Thymus (tissue), 11 donors: Measurements from ENCODE around the gene SPTB. TPM values are rescaled to one million over a fixed set of nuclear protein-coding genes. Genes with fewer than 3 reads are reported as not detected.

Experiments
- DNase-seq, 9 donors: peaks; one replicate each; pipeline ENCODE4 v3.0.0-alpha.2; 2013; ENCODE audit warnings: low spot score in 9 of 9, low read depth in 6 of 9, missing footprints in 1 of 9
- H3K27ac ChIP-seq, 2 donors: one replicate each; pipeline ENCODE4 v1.5.1; 2013; ENCODE audit warnings: control low read depth in 1 of 2, low read depth in 1 of 2, low read length in 1 of 2, mild to moderate bottlenecking in 1 of 2, moderate library complexity in 1 of 2
- H3K27me3 ChIP-seq, 2 donors: one replicate each; pipeline ENCODE4 v1.5.1; 2013; ENCODE audit warnings: low read length in 1 of 2; ENCODE audit not compliant: control insufficient read depth in 2 of 2, insufficient read depth in 1 of 2
- H3K36me3 ChIP-seq, 2 donors: one replicate each; pipeline ENCODE4 v1.5.1; 2013; ENCODE audit warnings: low read length in 1 of 2, mild to moderate bottlenecking in 1 of 2, moderate library complexity in 1 of 2; ENCODE audit not compliant: control insufficient read depth in 2 of 2, insufficient read depth in 2 of 2
- H3K4me1 ChIP-seq, 2 donors: one replicate each; pipeline ENCODE4 v1.5.1; 2013; ENCODE audit warnings: low read length in 2 of 2; ENCODE audit not compliant: control insufficient read depth in 2 of 2, insufficient read depth in 2 of 2
- H3K4me3 ChIP-seq, 2 donors: one replicate each; pipeline ENCODE4 v1.5.1; 2013; ENCODE audit warnings: low read length in 2 of 2, control low read depth in 1 of 2, mild to moderate bottlenecking in 1 of 2
- H3K9me3 ChIP-seq, 2 donors: one replicate each; pipeline ENCODE4 v1.5.1; 2013; ENCODE audit warnings: low read length in 1 of 2, mild to moderate bottlenecking in 1 of 2; ENCODE audit not compliant: control insufficient read depth in 2 of 2, insufficient read depth in 1 of 2
- WGBS: extraction: QIAGEN DNeasy Blood & Tissue Kit; methylation state at CpG from one replicate; pipeline ENCODE4 v1.1.7; 2013; 5-methylcytosine and 5-hydroxymethylcytosine counted together
- polyA plus RNA-seq: library from polyadenylated mRNA; stranded (reverse); fragments of 200-250 nt; gene quantifications from one replicate; pipeline ENCODE4 v1.2.3, GENCODE V29; 2013
- total RNA-seq: library from RNA; stranded (reverse); fragments of 120-200 nt; gene quantifications from one replicate; pipeline ENCODE4 v1.2.4, GENCODE V29; 2013
- donor health status: healthy.

Gene SPTB
- total and polyA plus RNA-seq, 2 donors: 1.1 to 1.8 TPM

GRCh38 chr14:64732066-64732465 is 147.6 kb downstream of the SPTB start:
- no peaks in the 10 kb centered on the region for H3K9me3 ChIP-seq
- no peak overlapping the region for H3K4me3 ChIP-seq
- no peak overlapping the region for H3K27ac ChIP-seq
- H3K4me1 ChIP-seq: peaks cover 0 to 7% of the 10 kb centered on the region in 2 donors
- no peaks in the 10 kb centered on the region for H3K36me3 ChIP-seq
- no peak for DNase-seq
- H3K27me3 ChIP-seq: no peaks in the 10 kb centered on the region
- WGBS: 93% methylated on average over 4 of the region's 4 CpGs

- WGBS: 97% methylated on average over 15 of the region's 15 CpGs
- H3K4me3 ChIP-seq: no peak overlapping the region
- no peaks in the 10 kb centered on the region for H3K9me3 ChIP-seq
- H3K27ac ChIP-seq: no peak overlapping the region
- no peaks in the 10 kb centered on the region for H3K27me3 ChIP-seq
- no peak for DNase-seq
- peaks cover 0 to 5% of the 10 kb centered on the region in 2 donors for H3K4me1 ChIP-seq
- H3K36me3 ChIP-seq: no peaks in the 10 kb centered on the region
These were observed 148.5 kb downstream of the SPTB start for GRCh38 chr14:64731141-64731581.

DNA sequence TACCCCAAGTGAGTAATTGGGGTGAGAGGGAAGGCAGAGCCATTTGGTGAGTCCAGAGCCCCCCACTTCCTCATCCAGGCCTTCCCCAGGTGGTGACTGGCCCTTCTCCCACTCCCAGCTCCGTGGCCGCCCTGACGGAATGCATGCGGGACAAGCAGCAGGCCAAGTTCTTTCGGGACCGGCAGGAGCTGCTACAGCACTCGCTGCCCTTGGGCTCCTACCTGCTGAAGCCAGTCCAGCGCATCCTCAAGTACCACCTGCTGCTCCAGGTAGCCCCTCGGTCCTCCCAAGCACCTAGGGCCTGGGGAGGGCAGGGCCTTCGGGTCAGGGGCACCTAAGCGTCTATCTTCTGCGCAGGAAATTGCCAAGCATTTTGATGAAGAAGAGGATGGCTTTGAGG is 149.0 kb downstream of the SPTB start:
- Histone ChIP-seq H3K9me3 (no peaks in the 10 kb centered on the region), H3K4me3 (no peak overlapping the region), H3K27ac (no peak overlapping the region), H3K27me3 (no peaks in the 10 kb centered on the region), H3K4me1 (peaks cover 0 to 5% of the 10 kb centered on the region in 2 donors), H3K36me3 (no peaks in the 10 kb centered on the region)
- WGBS: 96% methylated on average over 12 of the region's 12 CpGs
- no peak for DNase-seq

DNA sequence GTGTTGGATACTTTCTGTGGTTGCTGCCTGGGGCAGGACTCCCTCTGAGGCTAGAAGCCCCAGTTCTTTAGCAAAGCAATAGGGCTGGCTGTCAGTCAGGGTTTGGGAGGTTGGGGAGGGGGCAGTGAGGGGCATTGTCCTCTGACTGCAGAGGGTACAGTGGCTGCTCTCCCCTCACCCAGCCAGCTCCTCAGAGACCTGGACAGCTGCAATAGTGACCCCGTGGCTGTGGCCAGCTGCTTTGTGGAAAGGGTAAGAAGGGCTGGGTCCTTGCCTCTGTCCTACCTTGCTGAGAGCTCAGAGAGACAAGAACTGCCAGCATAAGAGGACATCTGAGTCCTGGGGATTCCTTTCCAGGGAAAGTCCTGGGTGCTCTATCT is 149.7 kb downstream of the SPTB start:
- H3K4me3 ChIP-seq: no peak overlapping the region
- no peak overlapping the region for H3K27ac ChIP-seq
- no peak for DNase-seq
- 94% methylated on average over 1 of the region's 1 CpG for whole genome bisulfite sequencing
- H3K27me3 ChIP-seq: no peaks in the 10 kb centered on the region
- no peaks in the 10 kb centered on the region for H3K9me3 ChIP-seq
- no peaks in the 10 kb centered on the region for H3K36me3 ChIP-seq
- H3K4me1 ChIP-seq: peaks cover 0 to 7% of the 10 kb centered on the region in 2 donors

GRCh38 chr14:64729386-64730060 is 150.2 kb downstream of the SPTB start:
- Histone ChIP-seq H3K36me3 (no peaks in the 10 kb centered on the region), H3K27me3 (no peaks in the 10 kb centered on the region), H3K9me3 (no peaks in the 10 kb centered on the region), H3K4me1 (peaks cover 0 to 7% of the 10 kb centered on the region in 2 donors), H3K27ac (no peak overlapping the region), H3K4me3 (no peak overlapping the region)
- no peak for DNase-seq
- 76% methylated on average over 5 of the region's 5 CpGs for WGBS

DNA sequence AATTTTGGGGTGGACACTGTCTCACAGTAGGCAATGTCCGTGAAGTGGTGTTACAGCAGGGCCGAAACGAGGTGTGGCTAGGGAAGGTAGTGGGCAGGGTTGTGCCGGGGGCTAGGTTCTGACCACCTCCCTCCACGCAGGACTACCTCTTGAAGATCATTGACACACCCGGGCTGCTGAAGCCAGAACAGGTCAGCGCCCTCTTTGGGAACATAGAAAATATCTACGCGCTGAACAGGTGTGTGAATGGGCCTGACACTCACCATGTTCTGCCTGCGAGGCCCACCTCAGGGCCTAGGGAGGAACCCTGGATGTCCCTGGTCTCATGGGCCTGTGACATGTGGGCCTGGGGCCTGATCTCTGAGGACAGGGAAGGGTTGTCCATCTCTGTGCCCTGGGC is 150.9 kb downstream of the SPTB start:
- H3K36me3 ChIP-seq: no peaks in the 10 kb centered on the region
- 97% methylated on average over 10 of the region's 10 CpGs for WGBS
- no peak for DNase-seq

GRCh38 chr14:64728106-64728505 is 151.6 kb downstream of the SPTB start:
- DNase-seq: no peak
- Histone ChIP-seq H3K4me3 (no peak overlapping the region), H3K36me3 (no peaks in the 10 kb centered on the region), H3K4me1 (peaks cover 0 to 14% of the 10 kb centered on the region in 2 donors), H3K9me3 (no peaks in the 10 kb centered on the region), H3K27me3 (no peaks in the 10 kb centered on the region), H3K27ac (no peak overlapping the region)
- WGBS: 93% methylated on average over 6 of the region's 6 CpGs

More for the DNA sequence above, 150.9 kb downstream of the SPTB start:
- no peak overlapping the region for H3K27ac ChIP-seq
- no peaks in the 10 kb centered on the region for H3K27me3 ChIP-seq
- H3K4me3 ChIP-seq: no peak overlapping the region
- peaks cover 0 to 10% of the 10 kb centered on the region in 2 donors for H3K4me1 ChIP-seq
- H3K9me3 ChIP-seq: no peaks in the 10 kb centered on the region

DNA sequence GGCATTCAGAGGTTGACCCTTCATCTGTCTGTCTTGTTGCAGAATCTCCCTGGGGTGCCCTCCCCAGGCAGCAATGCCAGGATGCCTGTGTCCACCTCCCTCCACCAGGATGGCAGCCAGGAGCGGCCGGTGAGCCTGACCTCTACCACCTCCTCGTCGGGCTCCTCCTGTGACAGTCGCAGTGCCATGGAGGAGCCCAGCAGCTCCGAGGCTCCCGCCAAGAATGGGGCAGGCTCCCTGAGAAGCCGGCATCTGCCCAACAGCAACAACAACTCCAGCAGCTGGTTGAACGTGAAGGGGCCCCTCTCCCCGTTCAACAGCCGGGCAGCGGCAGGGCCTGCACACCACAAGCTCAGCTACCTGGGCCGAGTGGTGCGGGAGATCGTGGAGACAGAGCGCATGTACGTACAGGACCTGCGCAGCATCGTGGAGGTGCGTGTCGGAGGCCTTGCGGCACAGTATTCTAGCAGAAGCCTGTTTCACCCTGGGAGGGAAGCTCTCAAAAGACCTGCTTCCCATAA is 152.1 kb downstream of the SPTB start:
- no peaks in the 10 kb centered on the region for H3K36me3 ChIP-seq

DNA sequence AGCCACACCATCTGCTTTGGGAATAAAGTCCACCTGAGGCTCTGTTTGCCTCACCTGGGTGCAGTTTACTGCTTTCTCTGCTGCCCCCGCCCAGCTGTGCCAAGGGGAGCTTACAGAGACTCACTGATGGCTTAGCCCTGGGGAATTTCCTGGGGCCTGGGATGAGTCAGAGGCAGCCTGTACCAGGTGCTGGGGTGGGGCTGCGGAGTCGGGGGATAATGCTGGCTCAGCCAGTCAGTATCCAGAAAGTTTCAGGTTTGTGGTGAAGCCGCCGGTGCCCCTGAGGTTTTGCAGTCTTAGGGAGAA is 153.2 kb downstream of the SPTB start:
- Histone ChIP-seq H3K36me3 (no peaks in the 10 kb centered on the region), H3K4me1 (peaks cover 0 to 24% of the 10 kb centered on the region in 2 donors), H3K27ac (peak overlapping the region; percentile 6 to 51), H3K9me3 (no peaks in the 10 kb centered on the region), H3K4me3 (no peak overlapping the region), H3K27me3 (no peaks in the 10 kb centered on the region)
- DNase-seq: no peak
- WGBS: 96% methylated on average over 5 of the region's 5 CpGs

More for the DNA sequence above, 152.1 kb downstream of the SPTB start:
- H3K4me1 ChIP-seq: peaks cover 0 to 17% of the 10 kb centered on the region in 2 donors
- no peak overlapping the region for H3K4me3 ChIP-seq
- H3K27me3 ChIP-seq: no peaks in the 10 kb centered on the region
- no peak overlapping the region for H3K27ac ChIP-seq
- no peak for DNase-seq
- 97% methylated on average over 22 of the region's 22 CpGs for WGBS
- no peaks in the 10 kb centered on the region for H3K9me3 ChIP-seq
